GM19025 (cell line): Measurements from ENCODE around the gene DNASE1L1.

Experiments used
- ATAC-seq: cut with Tn5 transposase; IDR thresholded peaks from one replicate; pipeline ENCODE4 v1.9.1; 2021; ENCODE audit warnings: mild to moderate bottlenecking, low read depth, moderate library complexity; ENCODE audit not compliant: unreplicated experiment

Gene DNASE1L1

GRCh38 chrX:154354516-154354915 lies 54.5 kb downstream of the DNASE1L1 start:
- ATAC-seq = no peak

GRCh38 chrX:154354013-154354412 lies 55.0 kb downstream of the DNASE1L1 start:
- ATAC-seq = no peak

GRCh38 chrX:154353172-154353843 lies 55.7 kb downstream of the DNASE1L1 start:
- no peak for ATAC-seq

GRCh38 chrX:154352466-154352865 lies 56.6 kb downstream of the DNASE1L1 start:
- ATAC-seq = no peak

GRCh38 chrX:154352012-154352401 lies 57.0 kb downstream of the DNASE1L1 start:
- ATAC-seq = no peak
